KMS-11 (cell line): Measurements from ENCODE around the gene IFNA21.
"Not testable (repeated sequence)": the region's sequence is repeated elsewhere in the genome, so short reads cannot be mapped to it uniquely, and the experiment has no call there.

Experiments used
- H2AFZ ChIP-seq: fragments of 200-600 bp; sonication (generic); 2 replicates; pipeline ENCODE4 v1.6.1; 2016; ENCODE audit warnings: antibody characterized with exemption, mixed run types, low read depth
- H3K27ac ChIP-seq: fragments of 200-600 bp; sonication (generic); 2 replicates; pipeline ENCODE4 v1.6.1; 2016; ENCODE audit warnings: mild to moderate bottlenecking, mixed run types
- H3K27me3 ChIP-seq: fragments of 200-600 bp; sonication (generic); 2 replicates; pipeline ENCODE4 v1.6.1; 2017; ENCODE audit warnings: mild to moderate bottlenecking, low read depth, mixed run types, moderate library complexity; ENCODE audit not compliant: insufficient read depth
- H3K36me3 ChIP-seq: fragments of 200-600 bp; sonication (generic); 2 replicates; pipeline ENCODE4 v1.6.1; 2017; ENCODE audit warnings: mild to moderate bottlenecking, mixed run types; ENCODE audit not compliant: insufficient read depth
- H3K4me1 ChIP-seq: fragments of 200-600 bp; sonication (generic); 2 replicates; pipeline ENCODE4 v1.6.1; 2016; ENCODE audit warnings: mild to moderate bottlenecking, low read depth, mixed run types; ENCODE audit not compliant: poor library complexity, severe bottlenecking
- H3K4me2 ChIP-seq: fragments of 200-600 bp; sonication (generic); 2 replicates; pipeline ENCODE4 v1.7.0; 2016; ENCODE audit warnings: mild to moderate bottlenecking, mixed run types
- H3K4me3 ChIP-seq: fragments of 200-600 bp; sonication (generic); IDR thresholded peaks from 2 replicates; pipeline ENCODE4 v1.6.1; 2017; ENCODE audit warnings: low read depth, low read length, mixed read lengths; ENCODE audit not compliant: insufficient read depth
- H3K79me2 ChIP-seq: fragments of 200-600 bp; sonication (generic); 2 replicates; pipeline ENCODE4 v1.6.1; 2016; ENCODE audit warnings: low read depth, mixed run types; ENCODE audit not compliant: insufficient read depth
- H3K9ac ChIP-seq: fragments of 200-600 bp; sonication (generic); 2 replicates; pipeline ENCODE4 v1.6.1; 2016; ENCODE audit warnings: mild to moderate bottlenecking, mixed run types
- H4K20me1 ChIP-seq: fragments of 200-600 bp; sonication (generic); 2 replicates; pipeline ENCODE4 v1.6.1; 2016; ENCODE audit warnings: mild to moderate bottlenecking, mixed run types; ENCODE audit not compliant: insufficient read depth
- TF ChIP-seq, protein P1 (sequence below): fragments of 200-600 bp; sonication (generic); conservative IDR thresholded peaks from 2 replicates; pipeline ENCODE4 v1.6.1; 2017; ENCODE audit warnings: low read depth, mild to moderate bottlenecking, antibody characterized with exemption, low read length, moderate library complexity, mixed read lengths

Gene IFNA21

GRCh38 chr9:21144603-21145002 is 21.9 kb downstream of the IFNA21 start:
- TF ChIP-seq, protein P1, sequence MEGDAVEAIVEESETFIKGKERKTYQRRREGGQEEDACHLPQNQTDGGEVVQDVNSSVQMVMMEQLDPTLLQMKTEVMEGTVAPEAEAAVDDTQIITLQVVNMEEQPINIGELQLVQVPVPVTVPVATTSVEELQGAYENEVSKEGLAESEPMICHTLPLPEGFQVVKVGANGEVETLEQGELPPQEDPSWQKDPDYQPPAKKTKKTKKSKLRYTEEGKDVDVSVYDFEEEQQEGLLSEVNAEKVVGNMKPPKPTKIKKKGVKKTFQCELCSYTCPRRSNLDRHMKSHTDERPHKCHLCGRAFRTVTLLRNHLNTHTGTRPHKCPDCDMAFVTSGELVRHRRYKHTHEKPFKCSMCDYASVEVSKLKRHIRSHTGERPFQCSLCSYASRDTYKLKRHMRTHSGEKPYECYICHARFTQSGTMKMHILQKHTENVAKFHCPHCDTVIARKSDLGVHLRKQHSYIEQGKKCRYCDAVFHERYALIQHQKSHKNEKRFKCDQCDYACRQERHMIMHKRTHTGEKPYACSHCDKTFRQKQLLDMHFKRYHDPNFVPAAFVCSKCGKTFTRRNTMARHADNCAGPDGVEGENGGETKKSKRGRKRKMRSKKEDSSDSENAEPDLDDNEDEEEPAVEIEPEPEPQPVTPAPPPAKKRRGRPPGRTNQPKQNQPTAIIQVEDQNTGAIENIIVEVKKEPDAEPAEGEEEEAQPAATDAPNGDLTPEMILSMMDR: no peak
- H3K79me2 ChIP-seq: no peaks in the 10 kb centered on the region
- no peaks in the 10 kb centered on the region for H3K36me3 ChIP-seq
- peaks cover 10% of the 10 kb centered on the region for H3K4me1 ChIP-seq
- H3K27me3 ChIP-seq: no peaks in the 10 kb centered on the region
- 0 out of 2 replicates have a peak overlapping the region, but pooled peaks have one; percentile 10 for H2AFZ ChIP-seq
- H3K4me2 ChIP-seq: peak overlapping the region; percentile 13; the same call in 1 of the 2 replicates
- no peak overlapping the region for H3K9ac ChIP-seq
- no peak overlapping the region for H3K27ac ChIP-seq
- H4K20me1 ChIP-seq: no peaks in the 10 kb centered on the region
- no peak overlapping the region for H3K4me3 ChIP-seq

DNA sequence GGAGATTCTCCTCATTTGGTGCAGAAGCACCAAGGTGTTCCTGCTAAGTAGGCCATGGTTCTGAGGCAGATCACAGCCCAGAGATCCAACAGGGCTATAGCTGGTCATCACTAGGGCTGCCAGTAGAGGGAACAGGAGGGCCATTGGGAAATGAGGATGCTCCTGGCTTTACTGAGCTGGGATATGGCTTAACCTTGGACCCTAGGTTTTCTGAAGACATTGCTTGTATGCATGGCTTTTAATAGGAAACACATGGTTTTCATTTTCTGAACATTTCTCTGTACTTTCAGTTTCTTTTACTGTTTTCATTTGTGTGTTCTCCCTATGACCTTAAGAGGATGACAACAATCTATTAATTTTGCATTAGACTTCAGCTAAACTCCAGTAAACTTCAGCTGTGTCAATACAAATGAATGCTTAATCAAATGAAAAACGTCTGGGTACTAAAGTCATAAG is 25.0 kb downstream of the IFNA21 start, which contains the start of gene IFNW1:
Gene IFNW1 (minus strand): TSS at position 406 of the 456 bp plus-strand sequence. CDS start 262 bp downstream, at position 144.
- Histone ChIP-seq H3K27ac (no peak within 1 kb of the TSS), H4K20me1 (no peaks in the 10 kb centered on the region), H3K4me3 (no peak within 1 kb of the TSS), H3K4me2 (no peak within 1 kb of the TSS), H3K79me2 (no peaks in the 10 kb centered on the region), H2AFZ (no peak within 1 kb of the TSS), H3K4me1 (peaks cover 10% of the 10 kb centered on the region), H3K9ac (no peak within 1 kb of the TSS), H3K27me3 (no peaks in the 10 kb centered on the region), H3K36me3 (no peaks in the 10 kb centered on the region)
- TF ChIP-seq, protein P1: no peak

DNA sequence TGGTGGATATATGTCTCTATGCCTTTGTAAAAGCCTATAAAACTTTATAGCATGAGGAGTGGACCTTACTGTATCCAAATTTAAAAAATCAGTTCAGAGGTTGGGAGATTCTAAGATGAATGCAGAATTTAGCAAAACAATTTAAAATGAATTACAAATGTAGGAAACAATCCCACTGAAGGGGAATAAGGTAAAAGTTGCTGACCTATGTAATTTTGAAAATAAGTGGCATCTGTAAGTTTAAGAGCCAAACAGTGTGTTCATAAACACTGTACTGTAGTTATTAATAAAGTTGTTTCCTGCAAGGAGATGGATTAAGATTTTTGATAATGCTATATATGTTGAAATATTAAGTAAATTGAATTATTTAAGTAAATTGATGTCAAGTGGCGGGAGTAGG is 29.4 kb downstream of the IFNA21 start:
- Histone ChIP-seq H3K27ac (no peak overlapping the region), H3K79me2 (no peaks in the 10 kb centered on the region), H4K20me1 (no peaks in the 10 kb centered on the region), H3K9ac (no peak overlapping the region), H3K4me1 (no peaks in the 10 kb centered on the region), H3K27me3 (no peaks in the 10 kb centered on the region), H3K36me3 (no peaks in the 10 kb centered on the region), H3K4me3 (no peak overlapping the region), H3K4me2 (no peak overlapping the region), H2AFZ (no peak overlapping the region)
- TF ChIP-seq, protein P1: no peak

GRCh38 chr9:21135736-21136135 is 30.7 kb downstream of the IFNA21 start:
- Histone ChIP-seq H4K20me1 (no peaks in the 10 kb centered on the region), H3K79me2 (no peaks in the 10 kb centered on the region), H3K27ac (no peak overlapping the region)

GRCh38 chr9:21128186-21128585 is 38.3 kb downstream of the IFNA21 start:
- not testable (repeated sequence) for H3K27ac ChIP-seq, H3K36me3 ChIP-seq, H3K27me3 ChIP-seq, H3K9ac ChIP-seq, H2AFZ ChIP-seq, H3K79me2 ChIP-seq, H3K4me2 ChIP-seq, H3K4me1 ChIP-seq, H3K4me3 ChIP-seq, H4K20me1 ChIP-seq

More at GRCh38 chr9:21135736-21136135, 30.7 kb downstream of the IFNA21 start:
- no peaks in the 10 kb centered on the region for H3K4me1 ChIP-seq
- H3K36me3 ChIP-seq: no peaks in the 10 kb centered on the region
- H2AFZ ChIP-seq: no peak overlapping the region
- TF ChIP-seq, protein P1: no peak
- H3K4me3 ChIP-seq: no peak overlapping the region
- no peaks in the 10 kb centered on the region for H3K27me3 ChIP-seq
- H3K9ac ChIP-seq: no peak overlapping the region
- H3K4me2 ChIP-seq: no peak overlapping the region
